H1 (cell line): ENCODE measurements around the gene CHD5. TPM values are rescaled to one million over a fixed set of nuclear protein-coding genes. Genes with fewer than 3 reads are reported as not detected.

Source experiments
- CTCF ChIA-PET: fragments of 300-600 bp; sonication (Branson Sonifier 250); formaldehyde crosslinking; loops from one replicate; lab custom pipeline; 2021; ENCODE audit not compliant: partially characterized antibody; lab: Charles Lee
- POLR2A ChIA-PET: fragments of 300-600 bp; sonication (Branson Sonifier 250); formaldehyde crosslinking; loops from one replicate; lab custom pipeline; 2021; ENCODE audit warnings: inconsistent platforms; ENCODE audit not compliant: partially characterized antibody; lab: Charles Lee
- DNase-seq, 2 experiments: peaks; one replicate each; pipeline versions ENCODE4 v3.0.0 to v3.0.0-alpha.2; 2010 to 2022; ENCODE audit warnings: low spot score in 2 of 2, low read depth in 1 of 2, mixed read lengths in 1 of 2
- FAIRE-seq: peaks from 2 replicates; lab custom pipeline; 2011; peaks lifted over from hg19 to GRCh38; lab: Jason Lieb, UNC
- H2AFZ ChIP-seq: 2 replicates; pipeline ENCODE4 v1.8.1; 2012; ENCODE audit warnings: low read length, inconsistent platforms
- H2AK5ac ChIP-seq: 2 replicates; pipeline ENCODE4 v1.6.1; 2013; ENCODE audit warnings: low read depth, low read length
- H2BK120ac ChIP-seq: replicated peaks from 2 replicates; pipeline ENCODE3; 2013; ENCODE audit warnings: low read depth, low read length, inconsistent platforms
- H2BK12ac ChIP-seq: 2 replicates; pipeline ENCODE4 v1.6.1; 2013; ENCODE audit warnings: low read depth, low read length
- H2BK15ac ChIP-seq: 2 replicates; pipeline ENCODE4 v1.6.1; 2013; ENCODE audit warnings: low read length
- H2BK20ac ChIP-seq: 2 replicates; pipeline ENCODE4 v1.6.1; 2013; ENCODE audit warnings: low read length
- H2BK5ac ChIP-seq: 2 replicates; pipeline ENCODE4 v1.6.1; 2013; ENCODE audit warnings: low read depth, low read length
- H3K14ac ChIP-seq: 2 replicates; pipeline ENCODE4 v1.6.1; 2013; ENCODE audit warnings: inconsistent platforms; ENCODE audit not compliant: insufficient read length
- H3K18ac ChIP-seq: 2 replicates; pipeline ENCODE4 v1.6.1; 2013; ENCODE audit warnings: low read length; ENCODE audit errors: extremely low read depth
- H3K23ac ChIP-seq: 2 replicates; pipeline ENCODE4 v1.6.1; 2013; ENCODE audit warnings: inconsistent platforms; ENCODE audit not compliant: insufficient read length
- H3K23me2 ChIP-seq: 2 replicates; pipeline ENCODE4 v1.6.1; 2013; ENCODE audit warnings: low read depth, low read length
- H3K27ac ChIP-seq: 2 replicates; pipeline ENCODE4 v1.6.1; 2011; ENCODE audit warnings: low read depth, low read length, inconsistent platforms
- H3K27me3 ChIP-seq, 4 experiments: replicated peaks in 1 of 4; 1 replicate in 1 of 4; 2 replicates in 3 of 4; pipeline versions ENCODE4 v1.6.1 to v1.8.1; 2011 to 2013; ENCODE audit warnings: low read length in 3 of 4, mild to moderate bottlenecking in 3 of 4, inconsistent platforms in 2 of 4, mixed read lengths in 2 of 4, moderate library complexity in 1 of 4; ENCODE audit not compliant: control insufficient read depth in 3 of 4, insufficient read depth in 3 of 4; ENCODE audit errors: extremely low read depth in 1 of 4
- H3K36me3 ChIP-seq, 4 experiments: 2 replicates each; pipeline versions ENCODE4 v1.6.1 to v1.8.1; 2011 to 2013; ENCODE audit warnings: mild to moderate bottlenecking in 4 of 4, low read length in 3 of 4, moderate library complexity in 2 of 4, control low read depth in 1 of 4, inconsistent platforms in 1 of 4; ENCODE audit not compliant: insufficient read depth in 4 of 4, control insufficient read depth in 2 of 4
- H3K4ac ChIP-seq: replicated peaks from 2 replicates; pipeline ENCODE3; 2013; ENCODE audit warnings: low read length, low read depth, mixed read lengths, inconsistent platforms; ENCODE audit not compliant: insufficient read length
- H3K4me1 ChIP-seq, 4 experiments: replicated peaks in 1 of 4; 1 replicate in 1 of 4; 2 replicates in 3 of 4; pipeline versions ENCODE4 v1.6.1 to v1.8.1; 2011 to 2013; ENCODE audit warnings: low read length in 3 of 4, inconsistent platforms in 2 of 4, mixed read lengths in 1 of 4; ENCODE audit not compliant: insufficient read depth in 4 of 4, control insufficient read depth in 3 of 4
- H3K4me2 ChIP-seq, 2 experiments: 2 replicates each; pipeline versions ENCODE4 v1.6.1 to v1.8.1; 2011 to 2013; ENCODE audit warnings: low read depth in 2 of 2, low read length in 2 of 2, control low read depth in 1 of 2, inconsistent platforms in 1 of 2, mild to moderate bottlenecking in 1 of 2; ENCODE audit not compliant: insufficient read depth in 1 of 2
- H3K4me3 ChIP-seq, 4 experiments: fragments of 200-600, 300-600 bp in 1 of 4; sonication (generic), shearing (Covaris generic), sonication (Bioruptor Twin) in 1 of 4; 2 replicates each; pipeline versions ENCODE4 v1.5.1 to v1.8.1; 2011 to 2016; ENCODE audit warnings: low read length in 4 of 4, low read depth in 3 of 4, control low read depth in 2 of 4, inconsistent platforms in 2 of 4, mild to moderate bottlenecking in 2 of 4, mixed read lengths in 1 of 4, moderate library complexity in 1 of 4; ENCODE audit not compliant: insufficient read depth in 2 of 4; ENCODE audit errors: extremely low read depth in 1 of 4
- H3K56ac ChIP-seq: replicated peaks from 2 replicates; pipeline ENCODE3; 2013; ENCODE audit warnings: low read depth, mild to moderate bottlenecking, mixed read lengths, low read length, inconsistent platforms; ENCODE audit not compliant: insufficient read length
- H3K79me1 ChIP-seq: 2 replicates; pipeline ENCODE4 v1.6.1; 2013; ENCODE audit warnings: low read depth, low read length, control low read depth
- H3K79me2 ChIP-seq, 2 experiments: 2 replicates each; pipeline versions ENCODE4 v1.6.1 to v1.8.1; 2012 to 2013; ENCODE audit warnings: low read length in 2 of 2, mild to moderate bottlenecking in 2 of 2, inconsistent platforms in 1 of 2; ENCODE audit not compliant: insufficient read depth in 2 of 2, control insufficient read depth in 1 of 2
- H3K9ac ChIP-seq, 4 experiments: replicated peaks in 1 of 4; 1 replicate in 1 of 4; 2 replicates in 3 of 4; pipeline versions ENCODE4 v1.6.1 to v1.8.1; 2011 to 2013; ENCODE audit warnings: low read depth in 3 of 4, low read length in 3 of 4, control low read depth in 2 of 4, mild to moderate bottlenecking in 2 of 4, moderate library complexity in 2 of 4, inconsistent platforms in 1 of 4; ENCODE audit errors: extremely low read depth in 1 of 4
- H3K9me3 ChIP-seq, 2 experiments: 2 replicates each; pipeline versions ENCODE4 v1.6.1 to v1.8.1; 2012 to 2013; ENCODE audit warnings: mild to moderate bottlenecking in 2 of 2, moderate library complexity in 2 of 2, control low read depth in 1 of 2, inconsistent platforms in 1 of 2, low read depth in 1 of 2, low read length in 1 of 2, mixed read lengths in 1 of 2; ENCODE audit not compliant: insufficient read depth in 2 of 2
- H4K20me1 ChIP-seq, 2 experiments: replicated peaks in 1 of 2; 2 replicates each; pipeline versions ENCODE3 to v1.8.1; 2011 to 2013; ENCODE audit warnings: inconsistent platforms in 2 of 2, low read length in 2 of 2, mild to moderate bottlenecking in 1 of 2; ENCODE audit not compliant: insufficient read depth in 2 of 2, control insufficient read depth in 1 of 2
- H4K5ac ChIP-seq: 2 replicates; pipeline ENCODE4 v1.6.1; 2013; ENCODE audit warnings: low read length, low read depth, mixed read lengths, inconsistent platforms; ENCODE audit not compliant: insufficient read length
- H4K8ac ChIP-seq: 2 replicates; pipeline ENCODE4 v1.8.0; 2013; ENCODE audit warnings: mild to moderate bottlenecking, moderate library complexity, low read length, inconsistent platforms; ENCODE audit not compliant: insufficient read depth; ENCODE audit errors: extremely low read depth
- H4K91ac ChIP-seq: replicated peaks from 2 replicates; pipeline ENCODE3; 2013; ENCODE audit warnings: low read length, mixed read lengths, inconsistent platforms; ENCODE audit not compliant: insufficient read length
- BRCA1 ChIP-seq: IDR thresholded peaks from 2 replicates; pipeline ENCODE4 v1.6.1; 2012; ENCODE audit warnings: low read depth, low read length, improper control_type of control experiment
- CTBP2 ChIP-seq: IDR thresholded peaks from 2 replicates; pipeline ENCODE4 v1.7.0; 2011; ENCODE audit warnings: borderline replicate concordance, mild to moderate bottlenecking, moderate library complexity, mixed read lengths, low read length; ENCODE audit not compliant: insufficient read depth, insufficient read length
- FOSL1 ChIP-seq: IDR thresholded peaks from 2 replicates; pipeline ENCODE4 v1.6.1; 2011; ENCODE audit warnings: mild to moderate bottlenecking, low read depth, low read length, moderate library complexity; ENCODE audit not compliant: insufficient read depth
- HDAC2 ChIP-seq, 2 experiments: fragments of 300-600 bp in 1 of 2; sonication (generic) in 1 of 2; IDR thresholded peaks; 2 replicates each; pipeline ENCODE4 v1.6.1; 2011 to 2012; ENCODE audit warnings: low read depth in 2 of 2, low read length in 2 of 2, mild to moderate bottlenecking in 2 of 2, moderate library complexity in 2 of 2, borderline replicate concordance in 1 of 2, inconsistent platforms in 1 of 2
- KDM1A ChIP-seq: fragments of 200-600, 300-600 bp; sonication (generic); IDR thresholded peaks from 2 replicates; pipeline ENCODE4 v1.7.1; 2016; ENCODE audit warnings: mild to moderate bottlenecking, low read length, borderline replicate concordance
- RAD21 ChIP-seq, 2 experiments: IDR thresholded peaks in 1 of 2; conservative IDR thresholded peaks in 1 of 2; 2 replicates each; pipeline ENCODE4 v1.6.1; 2011; ENCODE audit warnings: low read depth in 2 of 2, low read length in 2 of 2, improper control_type of control experiment in 1 of 2, inconsistent platforms in 1 of 2, mild to moderate bottlenecking in 1 of 2, moderate library complexity in 1 of 2
- RXRA ChIP-seq: IDR thresholded peaks from 2 replicates; pipeline ENCODE4 v1.6.1; 2011; ENCODE audit warnings: low read depth, mild to moderate bottlenecking, low read length, moderate library complexity; ENCODE audit not compliant: insufficient read depth
- SAP30 ChIP-seq: fragments of 300-600 bp; sonication (generic); IDR thresholded peaks from 2 replicates; pipeline ENCODE4 v1.7.1; 2012; ENCODE audit warnings: low read length, moderate library complexity, mild to moderate bottlenecking, inconsistent platforms; ENCODE audit not compliant: insufficient read depth, insufficient replicate concordance
- SIX5 ChIP-seq: IDR thresholded peaks from 2 replicates; pipeline ENCODE4 v1.6.1; 2011; ENCODE audit warnings: mild to moderate bottlenecking, low read depth, low read length
- SP4 ChIP-seq: IDR thresholded peaks from 2 replicates; pipeline ENCODE4 v1.6.1; 2012; ENCODE audit warnings: low read length, inconsistent platforms
- YY1 ChIP-seq: IDR thresholded peaks from 2 replicates; pipeline ENCODE4 v1.6.1; 2011; ENCODE audit warnings: low read depth, mild to moderate bottlenecking, low read length
- WGBS, 2 experiments: shearing (Covaris generic) in 1 of 2; methylation state at CpG; one replicate each; pipeline versions ENCODE4 v1.1.6 to v1.1.7; 2013 to 2015; ENCODE audit warnings: low lambda C conversion rate in 2 of 2, mixed read lengths in 2 of 2, inconsistent platforms in 1 of 2, low coverage in 1 of 2, missing lambda C conversion rate in 1 of 2; ENCODE audit not compliant: insufficient replicate concordance in 2 of 2, insufficient coverage in 1 of 2, insufficient read length in 1 of 2; ENCODE audit errors: extremely low coverage in 1 of 2, missing lambda C conversion rate in 1 of 2; 5-methylcytosine and 5-hydroxymethylcytosine counted together
- polyA plus RNA-seq, 7 experiments: library from polyadenylated mRNA; depleted of rRNA in 3 of 7; stranded (reverse) in 5 of 7; unstranded in 2 of 7; fragments of >200 nt in 5 of 7; fragments of 200-250 nt in 2 of 7; gene quantifications; 1 replicate in 5 of 7; 2 replicates in 1 of 7; 4 replicates in 1 of 7; pipeline versions ENCODE4 v1.2.1 to v1.2.3, GENCODE V29; 2011 to 2013; ENCODE audit warnings: missing spikeins in 2 of 7, mixed read lengths in 2 of 7
- total RNA-seq: library from RNA; stranded (reverse); fragmentation: NEBNext Ultra II Directional; extraction: Animal tissue kit (Norgen Biotek cat#: 25700); gene quantifications from 2 replicates; pipeline ENCODE4 v1.2.1, GENCODE V29; 2021
- TF ChIP-seq, protein P1 (sequence below): IDR thresholded peaks from 2 replicates; pipeline ENCODE4 v1.6.1; 2011; ENCODE audit warnings: low read length, improper control_type of control experiment

Gene CHD5
- total and polyA plus RNA-seq, 2 of the 8 experiments (the other 6 are each of a cell fraction or from before 2014, with no cell fraction given): 0.42 to 1.8 TPM

DNA sequence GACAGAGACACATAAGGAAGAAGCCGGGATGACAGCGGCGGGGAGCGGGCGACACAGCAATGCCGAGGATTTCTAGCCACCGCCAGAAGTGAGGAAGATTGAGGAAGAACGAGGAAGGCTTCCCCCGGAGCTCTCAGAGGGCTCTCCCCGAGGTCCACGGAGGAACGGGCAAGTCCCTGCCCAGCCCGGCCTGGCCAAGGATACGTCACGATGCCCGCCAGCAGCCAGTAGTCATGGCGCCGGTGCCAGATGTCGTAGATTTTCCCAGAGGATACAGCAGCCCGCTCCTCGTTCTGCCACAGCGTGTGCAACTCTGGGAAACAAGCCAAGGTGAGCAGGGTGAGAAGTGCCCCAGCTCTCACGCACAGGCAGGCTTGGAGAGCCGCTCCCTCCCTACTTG is 68.5 kb downstream of the CHD5 start:
- Histone ChIP-seq H4K20me1 (no peaks in the 10 kb centered on the region), H3K23me2 (peaks cover 20% of the 10 kb centered on the region; the same call in 1 of the 2 replicates), H2BK20ac (no peak overlapping the region), H3K4me2 (no peak overlapping the region), H3K14ac (no peak overlapping the region), H2BK15ac (no peak overlapping the region), H4K8ac (no peak overlapping the region), H3K27ac (no peak overlapping the region), H3K18ac (no peak overlapping the region), H3K23ac (no peak overlapping the region), H3K9me3 (no peaks in the 10 kb centered on the region), H3K4me1 (peaks cover 0 to 4% (median 3%) of the 10 kb centered on the region in 4 experiments; a peak in 2 of 7 replicates), H3K9ac (no peak overlapping the region), H2AK5ac (no peak overlapping the region), H3K4ac (no peak overlapping the region), H4K91ac (no peak overlapping the region), H3K27me3 (peaks cover 0 to 2% (median 0%) of the 10 kb centered on the region in 4 experiments; a peak in 1 of 7 replicates), H2AFZ (no peak overlapping the region), H4K5ac (no peak overlapping the region), H2BK120ac (no peak overlapping the region), H3K56ac (no peak overlapping the region), H3K4me3 (no peak overlapping the region), H2BK5ac (no peak overlapping the region), H3K79me2 (no peaks in the 10 kb centered on the region), H2BK12ac (no peak overlapping the region), H3K79me1 (no peaks in the 10 kb centered on the region), H3K36me3 (no peaks in the 10 kb centered on the region)
- ChIA-PET CTCF (interaction anchor here (0.6 to 2.1 kb wide), 4 partner anchors 24 to 78 kb away, joined by 3 to 7 read pairs (median 4); no protein-coding TSS in a partner anchor), POLR2A (no interaction called here)
- 91% methylated on average over 23 of the region's 24 CpGs; no CpG with 5 or more reads in 1 of the 2 experiments for WGBS, 2 experiments
- DNase-seq (no peak), FAIRE-seq (no peak)
- no peak for TF ChIP-seq KDM1A
- no peak for TF ChIP-seq FOSL1
- TF ChIP-seq RXRA: no peak
- no peak for TF ChIP-seq RAD21 (IDR thresholded peaks at IDR 0.05 in 1 of 2, conservative IDR thresholded peaks at IDR 0.05 in 1 of 2; ENCODE audit: low read depth in 2 of 2, low read length in 2 of 2)
- no peak for TF ChIP-seq SAP30
- no peak for TF ChIP-seq YY1
- TF ChIP-seq, protein P1, sequence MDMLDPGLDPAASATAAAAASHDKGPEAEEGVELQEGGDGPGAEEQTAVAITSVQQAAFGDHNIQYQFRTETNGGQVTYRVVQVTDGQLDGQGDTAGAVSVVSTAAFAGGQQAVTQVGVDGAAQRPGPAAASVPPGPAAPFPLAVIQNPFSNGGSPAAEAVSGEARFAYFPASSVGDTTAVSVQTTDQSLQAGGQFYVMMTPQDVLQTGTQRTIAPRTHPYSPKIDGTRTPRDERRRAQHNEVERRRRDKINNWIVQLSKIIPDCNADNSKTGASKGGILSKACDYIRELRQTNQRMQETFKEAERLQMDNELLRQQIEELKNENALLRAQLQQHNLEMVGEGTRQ: no peak
- no peak for TF ChIP-seq SIX5
- TF ChIP-seq HDAC2 (IDR thresholded peaks at IDR 0.05; ENCODE audit: borderline replicate concordance in 1 of 2, low read depth in 2 of 2, low read length in 2 of 2): no peak
- TF ChIP-seq SP4: no peak
- no peak for TF ChIP-seq BRCA1
- TF ChIP-seq CTBP2: no peak
